Measurements from ENCODE around the gene PPARA. TPM values are rescaled to one million over a fixed set of nuclear protein-coding genes. Genes with fewer than 3 reads are reported as not detected.

PPARA gene
- total and polyA plus RNA-seq, 2 of the 4 experiments (the other 2 are of a cell fraction): 3.1 to 7.0 TPM

GRCh38 chr22:46125311-46125710, 25.0 kb upstream of the PPARA start:
- Histone ChIP-seq H3K4me2 (ENCODE audit: low read depth, low read length) (no peak overlapping the region), H4K91ac (ENCODE audit: insufficient read depth, low read depth, low read length) (no peak overlapping the region), H3K9ac (ENCODE audit: low read depth, low read length) (no peak overlapping the region), H4K5ac (ENCODE audit: low read depth, low read length) (no peak overlapping the region), H4K8ac (ENCODE audit: low read depth in 2 of 2, low read length in 2 of 2) (no peak overlapping the region), H3K9me3 (ENCODE audit: control insufficient read depth, insufficient read depth, low read length) (no peaks in the 10 kb centered on the region), H3K9me1 (ENCODE audit: insufficient read depth, low read length) (no peaks in the 10 kb centered on the region; the same call in 1 of the 2 replicates), H4K20me1 (ENCODE audit: insufficient read depth, low read length) (no peaks in the 10 kb centered on the region), H3K4ac (ENCODE audit: low read depth, low read length) (no peak overlapping the region), H2AK5ac (ENCODE audit: low read depth, low read length) (no peak overlapping the region), H3K56ac (ENCODE audit: extremely low read depth, insufficient read depth, low read length) (no peak overlapping the region), H2BK15ac (ENCODE audit: low read depth, low read length) (no peak overlapping the region), H3K27me3 (ENCODE audit: control insufficient read depth, insufficient read depth, low read length) (no peaks in the 10 kb centered on the region; the same call in 1 of the 2 replicates), H2AK9ac (replicated peaks; ENCODE audit: low read depth, low read length, poor library complexity) (no peak overlapping the region), H3K23ac (ENCODE audit: low read depth, low read length) (no peak overlapping the region), H3K4me3 (ENCODE audit: insufficient read depth, low read depth, low read length) (no peak overlapping the region), H3K14ac (replicated peaks; ENCODE audit: low read depth, low read length) (no peak overlapping the region), H3K79me1 (ENCODE audit: low read depth in 1 of 2, low read length in 2 of 2) (no peaks in the 10 kb centered on the region), H2AFZ (replicated peaks; ENCODE audit: low read length, poor library complexity) (no peak overlapping the region), H2BK5ac (ENCODE audit: low read depth, low read length, poor library complexity, severe bottlenecking) (no peak overlapping the region), H3K4me1 (ENCODE audit: control insufficient read depth, insufficient read depth, low read length) (peaks cover 2% of the 10 kb centered on the region), H2BK20ac (ENCODE audit: low read depth, low read length) (no peak overlapping the region), H3K27ac (ENCODE audit: insufficient read depth, low read length) (no peak overlapping the region), H3K18ac (ENCODE audit: low read depth, low read length) (no peak overlapping the region), H3K36me3 (ENCODE audit: control insufficient read depth, insufficient read depth, low read length) (no peaks in the 10 kb centered on the region), H2BK120ac (ENCODE audit: low read depth, low read length) (no peak overlapping the region)
- BruUV-seq (replicated peaks): no TSS peak
- 71% methylated on average over 2 of the region's 7 CpGs; no CpG with 5 or more reads in 1 of the 2 experiments for WGBS, 2 experiments (ENCODE audit: extremely low coverage in 2 of 2, insufficient read length in 1 of 2)
- ChIA-PET CTCF (no interaction called here), POLR2A (ENCODE audit: unreplicated experiment) (no interaction called here)
- in situ Hi-C loops (cut with MboI; ENCODE audit: low sequenced_read_pairs) (loop anchor here (25.0 kb wide), 1 partner anchor 412 kb away; the partner anchor contains the start of gene CELSR1), dilution Hi-C loops (cut with HindIII; ENCODE audit: low sequenced_read_pairs, unreplicated experiment) (no loop called here), intact Hi-C loops (cut with micrococcal nuclease) (no loop called here)
- ATAC-seq (ENCODE audit: low read depth): no peak
- no peak for DNase-seq
- TF ChIP-seq USF2 (IDR thresholded peaks at IDR 0.05; ENCODE audit: low read depth, low read length) (no peak), ELK1 (IDR thresholded peaks at IDR 0.05; ENCODE audit: borderline replicate concordance, low read depth, low read length) (no peak), NFE2L2 (IDR thresholded peaks at IDR 0.05; ENCODE audit: low read depth, low read length) (no peak), BHLHE40 (IDR thresholded peaks at IDR 0.05; ENCODE audit: low read depth, low read length) (no peak), MXI1 (IDR thresholded peaks at IDR 0.05; ENCODE audit: borderline replicate concordance, low read depth, low read length) (no peak), RAD21 (IDR thresholded peaks at IDR 0.05; ENCODE audit: low read length) (no peak), CHD1 (IDR thresholded peaks at IDR 0.05; ENCODE audit: low read depth, low read length) (no peak), MAZ (IDR thresholded peaks at IDR 0.05; ENCODE audit: borderline replicate concordance, low read depth, low read length) (no peak), POLR2A (IDR thresholded peaks at IDR 0.05; ENCODE audit: low read depth, low read length) (no peak), SMC3 (IDR thresholded peaks at IDR 0.05; ENCODE audit: low read depth, low read length) (no peak), CTCF (conservative IDR thresholded peaks at IDR 0.05; ENCODE audit: low read depth, low read length) (no peak), MAFK (IDR thresholded peaks at IDR 0.05; ENCODE audit: low read depth, low read length) (no peak), FOS (IDR thresholded peaks at IDR 0.05; ENCODE audit: low read depth, low read length) (no peak), CEBPB (IDR thresholded peaks at IDR 0.05; ENCODE audit: low read depth, low read length) (no peak), RCOR1 (IDR thresholded peaks at IDR 0.05; ENCODE audit: insufficient replicate concordance, low read length) (no peak), RFX5 (IDR thresholded peaks at IDR 0.05; ENCODE audit: low read depth, low read length) (no peak)

Data from IMR-90 (cell line).